SU-DHL-6 (cell line): ENCODE results near the gene WASF3.

Experiments used
- EZH2phosphoT487 ChIP-seq: fragments of 200-600 bp; sonication (generic), shearing (Covaris generic); conservative IDR thresholded peaks from 2 replicates; pipeline ENCODE4 v1.6.1; 2018; ENCODE audit warnings: mild to moderate bottlenecking, antibody characterized with exemption, low read length, moderate library complexity, mixed read lengths
- TF ChIP-seq, protein P1 (sequence below): fragments of 200-600 bp; sonication (generic); IDR thresholded peaks from one replicate; pipeline ENCODE4 v1.5.1; 2017; ENCODE audit warnings: antibody characterized with exemption, mild to moderate bottlenecking, low read length, moderate library complexity; ENCODE audit not compliant: insufficient read depth, poor library complexity, severe bottlenecking

DNA sequence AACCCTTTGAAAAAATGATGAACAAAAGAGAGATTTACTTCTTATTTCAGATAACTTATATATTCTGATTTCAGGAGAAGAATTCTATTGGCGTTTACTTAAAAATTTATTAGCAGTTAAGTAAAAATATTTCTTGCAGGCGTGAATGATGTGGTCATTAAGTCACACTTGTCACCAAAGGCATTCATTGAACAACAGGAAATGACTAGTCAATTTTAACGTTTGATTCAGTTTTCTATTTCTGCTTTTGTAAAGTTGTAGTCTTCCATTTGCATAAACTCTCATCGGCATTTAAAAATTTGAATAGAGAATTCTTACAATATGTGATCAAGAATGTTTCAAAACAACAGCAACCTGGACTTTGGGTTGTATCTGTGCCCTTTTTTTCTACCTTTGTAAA lies 119.7 kb downstream of the WASF3 start:
- TF ChIP-seq, protein P1, sequence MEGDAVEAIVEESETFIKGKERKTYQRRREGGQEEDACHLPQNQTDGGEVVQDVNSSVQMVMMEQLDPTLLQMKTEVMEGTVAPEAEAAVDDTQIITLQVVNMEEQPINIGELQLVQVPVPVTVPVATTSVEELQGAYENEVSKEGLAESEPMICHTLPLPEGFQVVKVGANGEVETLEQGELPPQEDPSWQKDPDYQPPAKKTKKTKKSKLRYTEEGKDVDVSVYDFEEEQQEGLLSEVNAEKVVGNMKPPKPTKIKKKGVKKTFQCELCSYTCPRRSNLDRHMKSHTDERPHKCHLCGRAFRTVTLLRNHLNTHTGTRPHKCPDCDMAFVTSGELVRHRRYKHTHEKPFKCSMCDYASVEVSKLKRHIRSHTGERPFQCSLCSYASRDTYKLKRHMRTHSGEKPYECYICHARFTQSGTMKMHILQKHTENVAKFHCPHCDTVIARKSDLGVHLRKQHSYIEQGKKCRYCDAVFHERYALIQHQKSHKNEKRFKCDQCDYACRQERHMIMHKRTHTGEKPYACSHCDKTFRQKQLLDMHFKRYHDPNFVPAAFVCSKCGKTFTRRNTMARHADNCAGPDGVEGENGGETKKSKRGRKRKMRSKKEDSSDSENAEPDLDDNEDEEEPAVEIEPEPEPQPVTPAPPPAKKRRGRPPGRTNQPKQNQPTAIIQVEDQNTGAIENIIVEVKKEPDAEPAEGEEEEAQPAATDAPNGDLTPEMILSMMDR: no peak
- no peak for TF ChIP-seq EZH2phosphoT487
